GM12801 (cell line): Measurements from ENCODE around the gene SLC34A3.

Experiments used
- CTCF ChIP-seq: IDR thresholded peaks from one replicate; pipeline ENCODE4 v1.5.1; 2011; ENCODE audit warnings: control low read depth; ENCODE audit not compliant: insufficient read length; ENCODE audit errors: extremely low read depth

SLC34A3 gene

GRCh38 chr9:137225699-137226331, 4.9 kb upstream of the SLC34A3 start:
- no peak for TF ChIP-seq CTCF

- TF ChIP-seq CTCF: no peak
Observed at GRCh38 chr9:137226338-137227053, 4.2 kb upstream of the SLC34A3 start.

GRCh38 chr9:137227054-137227852, 3.4 kb upstream of the SLC34A3 start, which contains the start of gene RNF224:
Gene RNF224 (plus strand): TSS chr9:137227502. CDS start chr9:137228336, 834 bp downstream.
- TF ChIP-seq CTCF: no peak

GRCh38 chr9:137227853-137228505, 2.7 kb upstream of the SLC34A3 start:
- TF ChIP-seq CTCF: no peak

GRCh38 chr9:137228506-137228967, 2.2 kb upstream of the SLC34A3 start:
- TF ChIP-seq CTCF: no peak

GRCh38 chr9:137228968-137229896, 1.5 kb upstream of the SLC34A3 start:
- TF ChIP-seq CTCF: no peak
